Activated CD4-positive, alpha-beta T cell treated with anti-CD3 and anti-CD28 coated beads, Interleukin-2, amount 10 ng/mL, durations not matched to agents 24 days and 14 days (primary cell): Measurements from ENCODE around the gene MED7. TPM values are rescaled to one million over a fixed set of nuclear protein-coding genes. Genes with fewer than 3 reads are reported as not detected.

Source experiments
- DNase-seq: peaks from one replicate; pipeline ENCODE4 v3.0.0; 2022
- H3K27ac Mint-ChIP-seq: one replicate; pipeline ENCODE4 v1.8.0; 2022; ENCODE audit warnings: mild to moderate bottlenecking, mixed read lengths
- H3K27me3 Mint-ChIP-seq: one replicate; pipeline ENCODE4 v1.8.0; 2022; ENCODE audit warnings: mixed read lengths
- H3K36me3 Mint-ChIP-seq: one replicate; pipeline ENCODE4 v1.8.0; 2022; ENCODE audit warnings: low read depth, mild to moderate bottlenecking, mixed read lengths
- H3K4me1 Mint-ChIP-seq: one replicate; pipeline ENCODE4 v1.8.0; 2021; ENCODE audit warnings: mixed read lengths
- H3K4me3 Mint-ChIP-seq: one replicate; pipeline ENCODE4 v1.8.0; 2022; ENCODE audit warnings: mild to moderate bottlenecking, moderate library complexity, mixed read lengths
- H3K9me3 Mint-ChIP-seq: one replicate; pipeline ENCODE4 v1.8.0; 2021; ENCODE audit warnings: mixed read lengths
- intact Hi-C: fragments of 100-400 bp; cut with micrococcal nuclease; formaldehyde crosslinking; loops from one replicate; pipeline ENCODE4 v1.15.1; 2023
- total RNA-seq: library from RNA; stranded (reverse); gene quantifications from 2 replicates; pipeline ENCODE4 v1.2.3, GENCODE V29; 2022

The MED7 gene
- total RNA-seq, 1 donor from 2014 or later, result 14.6 TPM

- peak overlapping the region; percentile 88 for H3K27ac Mint-ChIP-seq
Measured at GRCh38 chr5:157155297-157155696, 12.6 kb upstream of the MED7 start.

GRCh38 chr5:157150995-157151394 is 8.3 kb upstream of the MED7 start:
- peak; percentile 57 for DNase-seq
- no peaks in the 10 kb centered on the region for H3K36me3 Mint-ChIP-seq
- H3K4me3 Mint-ChIP-seq, result no peak overlapping the region
- intact Hi-C loops, result no loop called here
- peaks cover 59% of the 10 kb centered on the region for H3K4me1 Mint-ChIP-seq
- H3K9me3 Mint-ChIP-seq, result no peaks in the 10 kb centered on the region
- H3K27ac Mint-ChIP-seq, result no peak overlapping the region
- H3K27me3 Mint-ChIP-seq, result no peaks in the 10 kb centered on the region

More at GRCh38 chr5:157155297-157155696, 12.6 kb upstream of the MED7 start:
- Mint-ChIP-seq H3K36me3 (no peaks in the 10 kb centered on the region), H3K9me3 (no peaks in the 10 kb centered on the region), H3K4me3 (peak overlapping the region; percentile 75), H3K27me3 (no peaks in the 10 kb centered on the region), H3K4me1 (peaks cover 62% of the 10 kb centered on the region)
- no peak for DNase-seq
- intact Hi-C loops, result no loop called here

GRCh38 chr5:157148734-157149615 is 6.3 kb upstream of the MED7 start:
- peak overlapping the region; percentile 37 for H3K4me3 Mint-ChIP-seq
- intact Hi-C loops, result loop anchor here (1.0 to 10.0 kb wide), 7 partner anchors 33 to 316 kb away; partner anchors contain the start of genes ITK and NIPAL4
- peak overlapping the region; percentile 83 for H3K27ac Mint-ChIP-seq
- H3K27me3 Mint-ChIP-seq, result no peaks in the 10 kb centered on the region
- peaks cover 46% of the 10 kb centered on the region for H3K4me1 Mint-ChIP-seq
- H3K36me3 Mint-ChIP-seq, result no peaks in the 10 kb centered on the region
- H3K9me3 Mint-ChIP-seq, result no peaks in the 10 kb centered on the region
- DNase-seq, result peak; percentile 95

GRCh38 chr5:157143127-157143971 is 684 bp upstream of the MED7 start:
- peaks cover 4% of the 10 kb centered on the region for H3K9me3 Mint-ChIP-seq
- intact Hi-C loops, result loop anchor here (1.0 to 10.0 kb wide), 6 partner anchors 27 to 587 kb away; partner anchors contain the start of genes NIPAL4 and THG1L
- peaks cover 34% of the 10 kb centered on the region for H3K36me3 Mint-ChIP-seq
- no peaks in the 10 kb centered on the region for H3K27me3 Mint-ChIP-seq
- peak overlapping the region; percentile 99 for H3K27ac Mint-ChIP-seq
- H3K4me1 Mint-ChIP-seq, result peaks cover 47% of the 10 kb centered on the region
- peak overlapping the region; percentile 95 for H3K4me3 Mint-ChIP-seq
- DNase-seq, result peak; percentile 85

- intact Hi-C loops, result loop anchor here (10.0 kb wide), 1 partner anchor 303 kb away; no protein-coding TSS in a partner anchor
- Mint-ChIP-seq H3K27ac (no peak overlapping the region), H3K4me3 (no peak overlapping the region), H3K27me3 (no peaks in the 10 kb centered on the region), H3K4me1 (peaks cover 55% of the 10 kb centered on the region), H3K9me3 (peaks cover 4% of the 10 kb centered on the region), H3K36me3 (peaks cover 59% of the 10 kb centered on the region)
- no peak for DNase-seq
Measured at GRCh38 chr5:157137691-157138090, 5.0 kb downstream of the MED7 start.

GRCh38 chr5:157132281-157132612 is 10.4 kb downstream of the MED7 start:
- DNase-seq, result no peak
- Mint-ChIP-seq H3K36me3 (peaks cover 15% of the 10 kb centered on the region), H3K4me3 (no peak overlapping the region), H3K9me3 (no peaks in the 10 kb centered on the region), H3K27me3 (no peaks in the 10 kb centered on the region), H3K27ac (no peak overlapping the region), H3K4me1 (peaks cover 37% of the 10 kb centered on the region)
- intact Hi-C loops, result loop anchor here (1.0 to 10.0 kb wide), 8 partner anchors 107 to 1995 kb away; no protein-coding TSS in a partner anchor

- H3K36me3 Mint-ChIP-seq, result peaks cover 12% of the 10 kb centered on the region
- peaks cover 35% of the 10 kb centered on the region for H3K4me1 Mint-ChIP-seq
- DNase-seq, result peak; percentile 53
- peaks cover 6% of the 10 kb centered on the region for H3K9me3 Mint-ChIP-seq
- no peak overlapping the region for H3K4me3 Mint-ChIP-seq
- H3K27ac Mint-ChIP-seq, result no peak overlapping the region
- intact Hi-C loops, result loop anchor here (5.0 to 10.0 kb wide), 3 partner anchors 296 to 1994 kb away; no protein-coding TSS in a partner anchor
- H3K27me3 Mint-ChIP-seq, result no peaks in the 10 kb centered on the region
Measured at GRCh38 chr5:157130925-157131324, 11.7 kb downstream of the MED7 start.

GRCh38 chr5:157121709-157122108 is 21.0 kb downstream of the MED7 start:
- H3K9me3 Mint-ChIP-seq, result peaks cover 15% of the 10 kb centered on the region
- intact Hi-C loops, result no loop called here

GRCh38 chr5:157120102-157120501 is 22.6 kb downstream of the MED7 start:
- Mint-ChIP-seq H3K4me3 (no peak overlapping the region), H3K27me3 (no peaks in the 10 kb centered on the region), H3K27ac (no peak overlapping the region), H3K9me3 (peaks cover 8% of the 10 kb centered on the region), H3K4me1 (peaks cover 18% of the 10 kb centered on the region), H3K36me3 (peaks cover 19% of the 10 kb centered on the region)
- intact Hi-C loops, result no loop called here
- no peak for DNase-seq

More at GRCh38 chr5:157121709-157122108, 21.0 kb downstream of the MED7 start:
- DNase-seq, result no peak
- Mint-ChIP-seq H3K27me3 (no peaks in the 10 kb centered on the region), H3K4me3 (no peak overlapping the region), H3K27ac (no peak overlapping the region), H3K4me1 (peaks cover 5% of the 10 kb centered on the region), H3K36me3 (peaks cover 17% of the 10 kb centered on the region)

- H3K9me3 Mint-ChIP-seq, result peaks cover 8% of the 10 kb centered on the region
- H3K4me3 Mint-ChIP-seq, result peak overlapping the region; percentile 26
- DNase-seq, result peak; percentile 68
- peak overlapping the region; percentile 70 for H3K27ac Mint-ChIP-seq
- intact Hi-C loops, result loop anchor here (1.0 to 2.0 kb wide), 3 partner anchors 16 to 41 kb away; partner anchors contain the start of gene MED7
- peaks cover 33% of the 10 kb centered on the region for H3K4me1 Mint-ChIP-seq
- peaks cover 12% of the 10 kb centered on the region for H3K36me3 Mint-ChIP-seq
- no peaks in the 10 kb centered on the region for H3K27me3 Mint-ChIP-seq
Measured at GRCh38 chr5:157116483-157116954, 26.1 kb downstream of the MED7 start.

- no peak for DNase-seq
- no peaks in the 10 kb centered on the region for H3K27me3 Mint-ChIP-seq
- intact Hi-C loops, result no loop called here
- peaks cover 5% of the 10 kb centered on the region for H3K9me3 Mint-ChIP-seq
- H3K4me1 Mint-ChIP-seq, result peaks cover 38% of the 10 kb centered on the region
- peaks cover 5% of the 10 kb centered on the region for H3K36me3 Mint-ChIP-seq
- no peak overlapping the region for H3K4me3 Mint-ChIP-seq
- H3K27ac Mint-ChIP-seq, result peak overlapping the region; percentile 76
Measured at GRCh38 chr5:157115502-157115901, 27.2 kb downstream of the MED7 start.

- H3K27me3 Mint-ChIP-seq, result no peaks in the 10 kb centered on the region
- no peak for DNase-seq
- peak overlapping the region; percentile 76 for H3K27ac Mint-ChIP-seq
- intact Hi-C loops, result no loop called here
- no peak overlapping the region for H3K4me3 Mint-ChIP-seq
- peaks cover 40% of the 10 kb centered on the region for H3K4me1 Mint-ChIP-seq
- H3K9me3 Mint-ChIP-seq, result peaks cover 5% of the 10 kb centered on the region
- peaks cover 5% of the 10 kb centered on the region for H3K36me3 Mint-ChIP-seq
Measured at GRCh38 chr5:157115012-157115411, 27.7 kb downstream of the MED7 start.

- Mint-ChIP-seq H3K4me3 (peak overlapping the region; percentile 74), H3K36me3 (peaks cover 9% of the 10 kb centered on the region), H3K4me1 (peaks cover 56% of the 10 kb centered on the region), H3K27ac (peak overlapping the region; percentile 93), H3K9me3 (no peaks in the 10 kb centered on the region), H3K27me3 (no peaks in the 10 kb centered on the region)
- peak; percentile 75 for DNase-seq
- intact Hi-C loops, result no loop called here
Measured at GRCh38 chr5:157113002-157113401, 29.7 kb downstream of the MED7 start.
